Nephron (organoid): ENCODE measurements around the gene TSPAN1.
A peak's percentile ranks its signal among the peaks of the same experiment; 100 is the strongest.

Experiments
- H3K27ac Mint-ChIP-seq, 3 experiments: 2 replicates each; pipeline ENCODE4 v1.8.0; 2020; ENCODE audit warnings: mixed read lengths in 3 of 3, mild to moderate bottlenecking in 2 of 3, moderate library complexity in 1 of 3
- H3K27me3 Mint-ChIP-seq: 2 replicates; pipeline ENCODE4 v1.8.0; 2021; ENCODE audit warnings: low read depth, mild to moderate bottlenecking, moderate library complexity, mixed read lengths
- H3K36me3 Mint-ChIP-seq: 2 replicates; pipeline ENCODE4 v1.8.0; 2020; ENCODE audit warnings: low read depth, mixed read lengths
- H3K4me1 Mint-ChIP-seq: 2 replicates; pipeline ENCODE4 v1.8.0; 2020; ENCODE audit warnings: mixed read lengths
- H3K4me3 Mint-ChIP-seq, 3 experiments: 2 replicates each; pipeline ENCODE4 v1.8.0; 2020; ENCODE audit warnings: mild to moderate bottlenecking in 3 of 3, mixed read lengths in 3 of 3, moderate library complexity in 2 of 3
- H3K9me3 Mint-ChIP-seq: 2 replicates; pipeline ENCODE4 v1.8.0; 2020; ENCODE audit warnings: mixed read lengths
- CTCF ChIP-seq, 3 experiments: fragments of 200-600 bp; sonication (generic); IDR thresholded peaks; one replicate each; pipeline ENCODE4 v1.5.0; 2021; ENCODE audit warnings: antibody characterized with exemption in 3 of 3; ENCODE audit not compliant: unreplicated experiment in 3 of 3

Gene TSPAN1

GRCh38 chr1:46180082-46180616 lies 5.3 kb downstream of the TSPAN1 start:
- Mint-ChIP-seq H3K4me3 (no peak overlapping the region), H3K4me1 (peaks cover 20% of the 10 kb centered on the region), H3K27me3 (no peaks in the 10 kb centered on the region), H3K9me3 (no peaks in the 10 kb centered on the region), H3K36me3 (no peaks in the 10 kb centered on the region), H3K27ac (no peak overlapping the region)
- TF ChIP-seq CTCF (IDR thresholded peaks at IDR 0.05; ENCODE audit: unreplicated experiment in 3 of 3), result no peak

DNA sequence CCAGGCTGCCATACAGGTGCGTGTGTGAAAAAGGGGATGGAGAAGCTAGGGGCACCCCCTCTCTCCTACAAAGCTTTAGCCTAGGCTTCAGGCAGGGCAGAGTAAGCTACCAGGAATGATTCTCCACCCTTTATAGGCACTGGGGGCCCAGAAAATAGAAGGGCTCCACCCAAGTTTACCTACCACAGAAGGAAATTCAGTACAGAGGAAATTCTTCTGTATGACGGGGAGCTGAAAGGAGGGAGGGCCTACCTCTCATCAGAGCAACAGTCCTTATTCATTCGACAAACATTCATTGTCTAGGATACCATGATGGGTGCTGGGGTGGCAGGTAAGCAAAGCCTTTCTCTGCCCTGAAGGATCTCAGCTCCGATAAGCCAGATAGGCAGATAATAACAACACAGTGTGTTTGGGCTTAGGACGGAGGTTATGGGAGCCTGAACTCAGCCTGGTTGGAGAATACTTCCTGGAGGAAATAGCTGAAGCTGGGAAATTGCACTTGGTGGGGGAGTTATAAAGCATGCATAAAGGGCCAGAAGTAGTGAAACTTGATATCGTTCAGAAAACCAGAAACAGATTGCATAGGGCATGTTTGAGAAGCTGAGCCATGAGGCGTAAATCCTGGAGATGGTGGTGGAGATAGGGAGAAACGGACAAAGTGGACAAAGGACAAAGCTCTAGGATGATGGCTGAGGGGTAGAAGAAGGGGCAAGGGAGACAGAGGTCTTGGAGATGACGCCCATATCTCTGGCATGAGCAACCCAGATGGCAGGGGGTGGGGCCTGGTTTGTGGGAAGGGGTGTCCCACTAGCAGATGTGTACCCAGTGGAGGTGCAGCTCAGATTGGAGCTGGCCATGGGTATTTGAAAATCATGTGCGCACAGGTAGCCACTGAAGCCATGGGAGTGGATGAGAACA lies 6.7 kb downstream of the TSPAN1 start:
- Mint-ChIP-seq H3K27ac (peak overlapping the region in 2 of 3 experiments; percentile 83 to 84), H3K27me3 (no peaks in the 10 kb centered on the region), H3K9me3 (no peaks in the 10 kb centered on the region), H3K4me3 (peak overlapping the region in 2 of 3 experiments; percentile 7 to 9), H3K4me1 (peaks cover 22% of the 10 kb centered on the region), H3K36me3 (no peaks in the 10 kb centered on the region)
- TF ChIP-seq CTCF (IDR thresholded peaks at IDR 0.05; ENCODE audit: unreplicated experiment in 3 of 3), result no peak

DNA sequence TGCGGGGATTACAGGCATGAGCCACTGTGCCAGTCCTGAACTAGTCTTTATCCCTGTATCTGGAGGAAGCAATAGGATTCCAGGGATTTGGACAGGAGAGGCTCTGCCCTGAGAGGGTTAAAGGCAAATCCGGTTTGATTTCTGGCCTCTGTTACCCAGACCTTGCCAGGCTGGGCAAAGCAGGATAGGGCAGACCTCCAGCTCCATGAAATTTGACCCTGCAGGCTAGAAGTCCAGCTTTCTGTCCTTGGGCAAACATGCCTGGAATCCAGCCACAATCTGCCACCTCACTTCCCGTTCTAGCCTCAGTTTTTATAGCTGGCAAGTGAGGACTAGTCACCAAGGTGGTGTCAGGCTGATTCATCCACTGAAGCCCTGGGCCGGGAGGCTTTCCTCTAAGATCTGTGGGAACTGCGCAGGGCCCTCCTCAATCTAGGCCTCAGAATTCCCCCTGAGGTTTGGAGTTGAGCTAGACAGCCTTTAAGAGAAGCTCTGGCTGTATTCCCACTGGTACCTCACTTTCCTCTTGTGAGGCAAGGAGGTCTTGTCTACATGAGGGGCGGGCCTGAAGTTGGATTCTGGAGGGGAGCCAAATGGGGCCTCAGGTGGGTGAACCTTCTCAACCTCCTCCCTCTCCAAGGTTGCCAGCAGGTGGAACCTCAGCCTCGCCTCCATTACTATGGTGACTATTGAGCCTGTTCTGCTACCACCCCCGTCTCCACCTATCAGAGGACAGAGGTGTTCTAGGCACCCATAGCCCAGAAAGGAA lies 8.4 kb downstream of the TSPAN1 start:
- Mint-ChIP-seq H3K36me3 (peaks cover 8% of the 10 kb centered on the region), H3K27me3 (peaks cover 3% of the 10 kb centered on the region), H3K4me3 (no peak overlapping the region), H3K9me3 (no peaks in the 10 kb centered on the region), H3K27ac (peak overlapping the region; percentile 61 to 69 (median 65)), H3K4me1 (peaks cover 22% of the 10 kb centered on the region)
- no peak for TF ChIP-seq CTCF (IDR thresholded peaks at IDR 0.05; ENCODE audit: unreplicated experiment in 3 of 3)

- Mint-ChIP-seq H3K36me3 (peaks cover 15% of the 10 kb centered on the region), H3K9me3 (no peaks in the 10 kb centered on the region), H3K4me1 (peaks cover 22% of the 10 kb centered on the region), H3K27ac (peak overlapping the region; percentile 69 to 94 (median 71)), H3K27me3 (peaks cover 3% of the 10 kb centered on the region), H3K4me3 (no peak overlapping the region)
- no peak for TF ChIP-seq CTCF (IDR thresholded peaks at IDR 0.05; ENCODE audit: unreplicated experiment in 3 of 3)
Measured at GRCh38 chr1:46183926-46184557, 9.2 kb downstream of the TSPAN1 start.

- no peak overlapping the region for H3K4me3 Mint-ChIP-seq
- peaks cover 3% of the 10 kb centered on the region for H3K27me3 Mint-ChIP-seq
- peaks cover 21% of the 10 kb centered on the region for H3K36me3 Mint-ChIP-seq
- no peaks in the 10 kb centered on the region for H3K9me3 Mint-ChIP-seq
- peaks cover 22% of the 10 kb centered on the region for H3K4me1 Mint-ChIP-seq
- peak overlapping the region; percentile 71 to 94 (median 89) for H3K27ac Mint-ChIP-seq
- no peak for TF ChIP-seq CTCF (IDR thresholded peaks at IDR 0.05; ENCODE audit: unreplicated experiment in 3 of 3)
Measured at GRCh38 chr1:46184920-46185658, 10.2 kb downstream of the TSPAN1 start.
